Measurements from ENCODE around the gene GBA3. TPM values are rescaled to one million over a fixed set of nuclear protein-coding genes. Genes with fewer than 3 reads are reported as not detected.

GBA3 gene
- total RNA-seq, 1 experiment from 2014 or later = not detected

DNA sequence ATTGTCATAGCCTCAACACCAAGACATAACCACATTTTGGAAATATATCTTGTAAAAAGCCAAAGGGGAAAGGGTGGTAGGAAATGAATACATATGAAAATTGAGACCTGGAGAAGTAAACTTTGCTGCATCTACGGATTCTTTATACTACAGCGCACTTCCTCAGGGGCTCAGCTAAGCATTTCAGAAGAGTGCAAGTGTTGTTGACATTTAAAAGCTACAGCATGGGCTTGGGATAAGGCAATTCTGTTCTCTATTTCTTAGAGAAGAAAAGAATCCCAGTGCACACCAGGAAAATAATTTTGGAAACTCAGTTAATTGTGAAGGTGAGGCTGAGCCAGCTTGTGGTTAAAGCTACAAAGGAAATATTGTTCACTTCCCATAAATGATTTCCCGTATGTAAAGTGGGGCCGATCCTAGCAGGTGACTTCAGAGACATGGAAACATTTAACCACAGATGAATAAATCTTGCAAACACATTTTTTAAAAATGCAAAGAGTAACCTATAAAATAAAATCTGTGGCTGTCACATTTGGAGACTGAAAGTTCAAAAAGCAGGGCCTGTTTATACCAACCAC, 12.6 kb upstream of the GBA3 start:
- no peak overlapping the region for H3K4me3 ChIP-seq
- H3K36me3 ChIP-seq = no peaks in the 10 kb centered on the region
- H3K9me3 ChIP-seq = no peaks in the 10 kb centered on the region
- no peaks in the 10 kb centered on the region for H3K27me3 ChIP-seq
- no peak for DNase-seq

DNA sequence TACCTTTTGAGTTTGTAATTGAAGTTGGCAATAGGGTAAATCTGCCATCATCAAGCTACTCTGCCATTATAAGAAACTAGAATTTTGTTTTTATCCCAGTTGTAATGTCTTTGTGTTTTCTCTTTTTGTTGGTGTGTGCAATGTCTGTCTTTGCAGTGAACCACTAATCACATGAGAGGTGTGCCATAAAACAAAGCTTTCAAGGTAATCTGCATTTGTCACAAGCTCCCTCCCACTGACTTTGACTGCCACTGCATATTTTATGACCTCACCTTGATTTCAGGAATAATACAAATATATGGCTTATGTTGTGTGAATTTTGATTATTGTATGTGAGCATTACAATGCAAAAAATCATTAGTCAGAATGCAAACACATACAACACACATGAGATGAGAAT, 9.0 kb upstream of the GBA3 start:
- Histone ChIP-seq H3K4me3 (no peak overlapping the region), H3K36me3 (no peaks in the 10 kb centered on the region), H3K9me3 (no peaks in the 10 kb centered on the region), H3K27me3 (no peaks in the 10 kb centered on the region)
- no peak for DNase-seq

DNA sequence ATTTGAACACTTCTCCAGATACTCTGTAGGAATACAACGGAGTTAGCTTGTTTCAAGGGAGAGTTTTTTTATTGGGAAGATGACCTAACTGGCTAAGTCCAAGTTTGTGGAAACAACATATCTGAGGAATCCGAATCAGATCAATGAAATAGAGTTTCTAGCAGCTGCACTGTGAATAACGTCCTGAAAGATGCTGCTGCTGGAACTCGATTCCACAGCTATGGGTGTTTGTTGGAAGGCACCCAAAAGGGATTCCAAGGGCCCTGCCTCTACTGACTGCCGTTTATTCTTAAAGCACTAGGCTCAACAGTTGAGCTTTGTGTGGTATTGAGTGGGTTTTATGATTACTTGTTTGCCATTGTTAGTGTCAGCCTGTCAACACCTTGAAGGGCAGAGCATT, 6.6 kb upstream of the GBA3 start:
- H3K27me3 ChIP-seq = no peaks in the 10 kb centered on the region
- no peaks in the 10 kb centered on the region for H3K9me3 ChIP-seq
- H3K4me3 ChIP-seq = no peak overlapping the region
- no peaks in the 10 kb centered on the region for H3K36me3 ChIP-seq
- no peak for DNase-seq

DNA sequence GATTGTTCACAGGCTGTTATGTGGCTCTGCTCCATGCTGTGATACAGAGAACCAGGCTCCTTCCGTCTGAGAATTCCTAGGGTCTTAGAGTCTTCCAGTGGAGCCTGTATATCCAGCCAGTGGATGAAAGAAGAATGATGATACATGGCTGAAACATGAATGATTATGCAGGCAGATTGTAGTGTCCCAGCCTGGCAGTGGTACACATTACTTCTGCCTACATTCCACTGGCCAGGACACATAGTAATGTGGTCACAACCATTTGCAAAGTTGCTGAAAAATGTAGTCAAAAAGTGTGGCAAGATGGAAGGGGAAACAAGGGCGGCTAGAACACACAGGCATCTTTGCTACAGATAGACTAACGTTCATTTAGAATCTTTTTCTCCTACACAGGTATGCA, 4.5 kb upstream of the GBA3 start:
- no peak for DNase-seq
- H3K9me3 ChIP-seq = no peaks in the 10 kb centered on the region
- H3K36me3 ChIP-seq = no peaks in the 10 kb centered on the region
- H3K27me3 ChIP-seq = no peaks in the 10 kb centered on the region
- no peak overlapping the region for H3K4me3 ChIP-seq

DNA sequence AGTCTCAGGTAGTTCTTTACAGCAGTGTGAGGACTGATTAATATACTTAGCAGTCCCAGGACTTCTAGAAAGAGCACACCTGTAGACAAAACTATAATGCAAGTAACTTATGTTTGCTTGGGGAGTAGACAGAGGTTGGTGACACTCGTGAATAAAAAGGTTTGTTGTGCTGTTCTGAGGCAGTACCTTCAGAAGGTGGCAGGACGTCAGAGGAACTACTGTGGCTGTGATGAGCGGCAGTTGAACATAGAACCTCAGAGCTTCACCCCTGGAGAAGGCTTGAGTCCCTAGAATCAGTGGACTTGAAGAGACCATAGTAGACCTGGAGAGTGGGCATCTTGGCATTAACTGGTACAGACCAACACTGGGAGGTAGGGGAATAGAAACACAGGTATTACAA, 3.3 kb upstream of the GBA3 start:
- H3K4me3 ChIP-seq = no peak overlapping the region
- no peaks in the 10 kb centered on the region for H3K36me3 ChIP-seq
- no peak for DNase-seq
- no peaks in the 10 kb centered on the region for H3K9me3 ChIP-seq
- no peaks in the 10 kb centered on the region for H3K27me3 ChIP-seq

DNA sequence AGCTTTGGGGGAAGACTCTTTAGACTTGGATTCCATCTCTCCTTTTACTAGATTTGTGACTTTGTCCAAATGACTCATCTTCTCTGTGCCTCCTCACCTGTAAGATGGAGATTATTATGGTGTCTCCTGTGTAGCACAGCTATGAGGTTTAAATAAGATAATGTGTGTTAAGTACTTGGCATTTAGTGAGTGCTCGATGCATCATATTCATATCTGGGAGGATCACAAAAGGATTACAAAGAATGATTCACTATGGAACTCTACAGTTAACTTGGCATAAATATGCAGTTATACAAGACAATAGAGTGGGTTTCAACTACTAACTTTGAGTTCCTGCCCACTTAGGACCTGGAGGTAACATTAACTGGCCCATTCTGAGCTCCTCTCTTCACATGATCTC, 2.3 kb downstream of the GBA3 start:
- Histone ChIP-seq H3K9me3 (no peaks in the 10 kb centered on the region), H3K36me3 (no peaks in the 10 kb centered on the region), H3K4me3 (no peak overlapping the region), H3K27me3 (no peaks in the 10 kb centered on the region)
- DNase-seq = no peak

DNA sequence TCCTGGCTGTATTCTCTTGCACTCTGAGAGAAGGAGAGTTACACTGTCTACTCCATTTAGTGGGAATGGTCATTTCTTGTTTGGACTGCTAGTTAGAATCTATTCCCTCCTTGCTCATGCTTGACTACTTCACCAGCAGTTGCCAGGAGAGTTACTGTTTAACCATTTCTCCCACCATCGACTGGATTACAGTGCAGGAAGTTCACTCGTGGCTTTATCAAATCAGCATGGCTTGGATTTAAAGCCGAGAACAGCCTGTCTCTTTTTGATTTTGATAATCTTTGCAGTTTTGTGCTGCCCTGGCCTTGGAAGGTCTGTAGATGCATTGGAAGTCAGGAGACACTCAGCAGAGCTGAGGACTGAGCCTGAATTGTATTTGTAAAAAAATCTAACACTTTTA, 3.2 kb downstream of the GBA3 start:
- Histone ChIP-seq H3K27me3 (no peaks in the 10 kb centered on the region), H3K4me3 (no peak overlapping the region), H3K36me3 (no peaks in the 10 kb centered on the region), H3K9me3 (no peaks in the 10 kb centered on the region)
- DNase-seq = no peak

DNA sequence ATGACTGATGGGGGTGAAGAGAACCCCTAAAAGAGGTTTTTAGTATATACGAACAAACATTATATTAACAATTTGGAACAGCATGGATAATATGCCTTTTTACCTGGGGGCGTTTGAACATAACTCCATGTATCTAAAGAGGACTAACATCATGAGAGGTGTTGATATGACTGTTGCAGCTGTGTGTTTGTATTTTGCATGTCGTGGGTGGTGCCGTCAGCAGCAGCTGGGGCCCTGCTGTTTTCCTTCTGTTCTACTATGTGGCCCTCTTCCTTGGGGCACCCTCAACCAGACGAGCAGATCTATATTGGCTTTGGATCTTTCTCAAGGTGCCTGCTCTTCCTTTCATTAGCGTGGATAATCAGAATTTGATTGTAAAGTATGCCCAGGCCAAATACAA, 11.2 kb downstream of the GBA3 start:
- H3K9me3 ChIP-seq = no peaks in the 10 kb centered on the region
- H3K36me3 ChIP-seq = no peaks in the 10 kb centered on the region
- H3K4me3 ChIP-seq = no peak overlapping the region
- DNase-seq = no peak
- H3K27me3 ChIP-seq = no peaks in the 10 kb centered on the region

DNA sequence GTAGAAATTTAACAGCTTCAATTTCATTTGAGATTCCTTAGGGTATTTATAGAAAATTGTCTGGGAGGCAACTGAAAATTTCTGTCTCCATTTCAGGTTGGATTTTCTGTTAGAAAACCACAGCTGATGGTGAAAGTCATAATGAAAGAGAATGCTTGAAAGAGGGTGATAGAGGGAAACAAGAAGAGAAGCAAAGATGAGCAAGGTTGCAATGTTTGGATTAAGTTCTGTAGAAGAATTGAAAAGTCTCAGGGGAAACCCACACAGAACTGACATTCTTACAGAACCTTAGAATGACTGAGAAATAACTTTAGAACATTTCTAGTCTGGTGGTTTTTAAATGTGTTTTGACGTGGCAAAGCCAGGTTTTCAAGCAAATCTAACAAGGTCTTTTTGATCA, 14.7 kb downstream of the GBA3 start:
- no peaks in the 10 kb centered on the region for H3K27me3 ChIP-seq

DNA sequence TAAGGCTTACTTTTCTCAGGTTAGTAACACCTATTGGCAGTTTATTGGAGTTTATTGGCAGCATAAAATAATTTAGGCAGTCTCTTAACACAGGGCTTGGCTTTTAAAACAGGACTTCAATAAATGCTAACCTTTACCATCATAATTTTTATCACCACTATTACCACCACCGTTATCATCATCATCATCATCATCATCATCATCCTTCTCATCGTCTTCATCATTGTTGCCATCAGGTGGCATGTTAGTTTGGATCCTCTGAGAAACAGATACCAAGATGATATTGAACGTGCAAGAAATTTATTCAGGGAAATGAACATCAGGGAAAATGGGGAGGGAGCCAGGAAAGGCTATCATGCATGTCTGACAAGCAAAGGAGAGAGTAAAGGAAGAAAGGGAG, 16.2 kb downstream of the GBA3 start:
- no peaks in the 10 kb centered on the region for H3K36me3 ChIP-seq
- H3K4me3 ChIP-seq = no peak overlapping the region
- DNase-seq = no peak
- no peaks in the 10 kb centered on the region for H3K9me3 ChIP-seq
- H3K27me3 ChIP-seq = no peaks in the 10 kb centered on the region

More for the DNA sequence above, 14.7 kb downstream of the GBA3 start:
- Histone ChIP-seq H3K4me3 (no peak overlapping the region), H3K9me3 (no peaks in the 10 kb centered on the region), H3K36me3 (no peaks in the 10 kb centered on the region)
- no peak for DNase-seq

DNA sequence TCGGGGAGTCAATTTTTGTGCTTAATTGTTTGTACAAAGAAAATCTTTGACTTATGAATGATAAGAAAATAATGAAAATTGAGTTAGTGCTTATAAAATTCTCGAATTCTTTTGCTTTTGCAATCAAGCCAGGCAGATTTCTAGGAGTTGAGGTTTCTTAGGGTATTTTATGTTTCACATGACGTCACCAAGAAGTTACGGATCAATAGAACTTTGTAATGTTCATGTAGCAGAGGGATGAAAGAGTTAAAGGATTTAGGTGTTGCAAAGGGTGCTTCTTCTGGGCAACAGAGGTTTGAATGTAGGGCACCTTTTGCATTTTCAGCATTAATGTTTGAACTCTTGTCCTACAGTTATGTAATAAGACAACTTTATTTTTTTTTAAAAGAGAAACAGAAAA, 19.4 kb downstream of the GBA3 start:
- Histone ChIP-seq H3K9me3 (no peaks in the 10 kb centered on the region), H3K4me3 (no peak overlapping the region), H3K36me3 (no peaks in the 10 kb centered on the region), H3K27me3 (no peaks in the 10 kb centered on the region)
- no peak for DNase-seq

DNA sequence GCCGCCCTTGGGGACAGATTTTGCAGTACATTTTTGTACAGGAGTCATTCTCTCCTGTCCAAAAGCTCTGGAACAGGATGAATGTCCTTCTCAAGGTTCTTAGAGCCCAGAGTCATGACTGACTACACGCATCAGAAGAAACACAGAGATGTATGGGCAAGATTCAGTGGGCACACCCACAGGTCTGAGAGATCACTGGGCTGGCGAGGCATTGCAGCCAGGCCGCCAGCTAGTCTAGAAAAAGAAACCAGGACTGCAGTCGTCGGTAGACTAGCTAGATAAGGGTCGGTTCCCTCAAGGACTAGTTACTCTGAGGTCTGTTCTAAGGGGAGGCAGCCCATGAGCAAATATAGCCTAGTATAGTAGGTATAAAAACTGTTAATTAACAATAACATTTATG, 19.8 kb downstream of the GBA3 start:
- H3K9me3 ChIP-seq = no peaks in the 10 kb centered on the region
- H3K27me3 ChIP-seq = no peaks in the 10 kb centered on the region
- H3K36me3 ChIP-seq = no peaks in the 10 kb centered on the region
- no peak for DNase-seq
- no peak overlapping the region for H3K4me3 ChIP-seq

DNA sequence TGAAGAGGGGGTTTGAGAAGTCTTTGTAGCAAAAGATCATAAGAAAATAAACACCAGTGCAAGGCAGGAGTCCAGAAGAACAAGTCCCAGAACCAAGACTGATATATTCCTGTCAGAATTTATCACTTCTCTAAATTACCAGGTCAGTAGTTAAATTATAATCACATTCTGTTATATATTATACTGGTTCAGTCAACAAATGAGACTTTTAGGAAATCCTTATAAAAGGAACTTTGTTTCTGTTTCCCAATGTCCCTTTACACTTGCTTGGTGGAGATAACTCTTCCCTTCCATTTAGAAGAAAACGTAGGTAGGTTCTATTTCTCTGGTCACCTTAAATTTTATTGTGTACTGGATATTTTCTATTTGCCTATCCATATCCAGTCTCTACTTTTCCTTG, 21.1 kb downstream of the GBA3 start:
- H3K9me3 ChIP-seq = no peaks in the 10 kb centered on the region
- no peaks in the 10 kb centered on the region for H3K27me3 ChIP-seq
- H3K4me3 ChIP-seq = no peak overlapping the region
- no peaks in the 10 kb centered on the region for H3K36me3 ChIP-seq
- DNase-seq = no peak

DNA sequence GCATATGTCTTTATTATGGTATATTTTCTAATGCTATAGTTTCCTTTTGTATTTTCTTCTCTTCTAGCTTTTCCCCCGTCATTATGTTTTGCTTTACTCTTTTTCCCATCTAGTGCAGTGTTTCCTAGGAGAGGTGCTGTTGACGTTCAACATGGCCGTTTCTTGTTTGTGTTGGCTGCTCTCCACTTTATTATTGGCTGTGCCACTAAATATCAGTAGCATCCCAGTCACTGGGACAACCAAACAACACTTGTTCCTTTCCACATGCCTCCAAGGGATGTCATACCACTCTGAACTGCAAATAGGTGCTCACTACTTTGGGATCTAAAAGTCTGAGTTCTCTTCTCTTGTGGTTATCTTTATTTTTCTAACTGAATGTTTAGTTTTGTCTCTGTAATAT, 26.5 kb downstream of the GBA3 start:
- no peaks in the 10 kb centered on the region for H3K27me3 ChIP-seq
- H3K9me3 ChIP-seq = no peaks in the 10 kb centered on the region
- no peak for DNase-seq
- no peaks in the 10 kb centered on the region for H3K36me3 ChIP-seq
- H3K4me3 ChIP-seq = no peak overlapping the region

DNA sequence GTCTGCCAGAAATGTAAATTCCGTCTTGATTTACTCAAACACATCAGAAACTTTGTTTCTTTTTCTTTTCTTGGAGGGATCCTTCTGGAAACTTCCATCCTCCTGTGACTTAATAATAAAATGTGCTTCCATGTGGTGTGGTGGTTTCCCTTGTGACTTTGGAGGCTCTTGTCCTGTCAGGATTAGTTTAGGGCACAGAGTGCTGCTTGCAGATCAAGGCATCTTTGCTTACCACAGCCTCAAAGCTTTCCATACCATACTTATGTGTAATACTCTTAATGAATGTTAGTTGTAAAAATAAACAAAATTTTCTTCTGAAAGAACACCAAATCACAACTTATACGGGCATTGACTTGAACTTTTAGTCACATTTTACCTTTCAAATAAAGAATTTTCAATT, 27.4 kb downstream of the GBA3 start:
- H3K4me3 ChIP-seq = no peak overlapping the region
- no peaks in the 10 kb centered on the region for H3K9me3 ChIP-seq
- no peak for DNase-seq
- no peaks in the 10 kb centered on the region for H3K27me3 ChIP-seq
- H3K36me3 ChIP-seq = no peaks in the 10 kb centered on the region

DNA sequence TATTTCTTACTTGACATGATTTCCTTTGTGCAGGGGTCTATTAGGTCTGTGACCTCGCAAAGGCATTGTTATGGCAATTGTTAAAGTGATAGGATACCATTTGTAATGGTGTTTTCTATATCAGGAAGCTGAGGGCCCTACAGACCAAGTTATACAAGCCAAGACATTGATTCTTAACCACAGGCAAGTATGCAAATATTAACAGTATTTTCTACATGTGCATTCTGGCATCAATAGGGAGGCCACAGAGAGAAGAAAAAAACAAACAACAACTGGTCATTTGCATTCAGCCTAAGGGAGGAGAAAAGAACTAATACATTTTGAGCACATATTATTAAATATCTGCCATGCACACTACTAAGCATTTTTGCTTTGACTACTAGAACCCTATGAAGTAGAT, 28.5 kb downstream of the GBA3 start:
- H3K27me3 ChIP-seq = no peaks in the 10 kb centered on the region
- no peaks in the 10 kb centered on the region for H3K36me3 ChIP-seq
- H3K4me3 ChIP-seq = no peak overlapping the region
- no peak for DNase-seq
- H3K9me3 ChIP-seq = no peaks in the 10 kb centered on the region

DNA sequence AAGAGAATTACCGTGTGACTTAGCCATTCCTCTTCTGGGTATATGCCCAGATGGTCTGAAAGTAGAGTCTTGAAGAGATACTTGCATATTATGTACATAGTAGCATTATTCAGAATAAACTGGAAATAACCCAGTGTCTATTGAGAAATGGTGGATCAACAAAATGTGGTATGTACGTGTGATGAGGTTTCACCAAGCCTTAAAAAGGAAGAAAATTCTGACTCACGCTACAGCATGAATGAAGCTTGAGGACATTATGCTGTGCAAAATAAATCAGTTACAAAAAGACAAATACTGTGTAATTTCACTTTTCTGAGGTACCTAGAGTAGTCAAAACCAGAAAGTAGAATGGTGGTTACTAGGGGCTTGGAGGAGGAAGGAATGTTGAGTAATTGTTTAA, 37.3 kb downstream of the GBA3 start:
- Histone ChIP-seq H3K36me3 (no peaks in the 10 kb centered on the region), H3K27me3 (no peaks in the 10 kb centered on the region), H3K4me3 (no peak overlapping the region), H3K9me3 (no peaks in the 10 kb centered on the region)
- no peak for DNase-seq

DNA sequence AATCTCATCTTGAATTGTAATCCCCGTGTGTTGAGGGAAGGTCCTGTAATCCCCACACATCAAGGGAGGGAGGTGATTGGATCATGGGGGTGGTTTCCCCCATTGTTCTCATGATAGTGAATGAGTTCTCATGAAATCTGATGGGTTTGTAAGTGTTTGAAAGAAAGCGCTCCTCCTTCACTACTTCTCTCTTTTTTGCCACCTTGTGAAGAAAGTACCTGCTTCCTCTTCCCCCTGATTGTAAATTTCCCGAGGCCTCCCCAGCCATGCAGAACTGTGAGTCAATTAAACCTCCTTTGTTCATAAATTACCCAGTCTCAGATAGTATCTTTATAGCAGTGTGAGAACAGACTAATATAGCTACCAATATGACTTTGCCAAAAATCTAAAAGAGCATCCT, 41.1 kb downstream of the GBA3 start:
- H3K9me3 ChIP-seq = no peaks in the 10 kb centered on the region
- DNase-seq = no peak
- H3K27me3 ChIP-seq = no peaks in the 10 kb centered on the region
- no peaks in the 10 kb centered on the region for H3K36me3 ChIP-seq
- no peak overlapping the region for H3K4me3 ChIP-seq

DNA sequence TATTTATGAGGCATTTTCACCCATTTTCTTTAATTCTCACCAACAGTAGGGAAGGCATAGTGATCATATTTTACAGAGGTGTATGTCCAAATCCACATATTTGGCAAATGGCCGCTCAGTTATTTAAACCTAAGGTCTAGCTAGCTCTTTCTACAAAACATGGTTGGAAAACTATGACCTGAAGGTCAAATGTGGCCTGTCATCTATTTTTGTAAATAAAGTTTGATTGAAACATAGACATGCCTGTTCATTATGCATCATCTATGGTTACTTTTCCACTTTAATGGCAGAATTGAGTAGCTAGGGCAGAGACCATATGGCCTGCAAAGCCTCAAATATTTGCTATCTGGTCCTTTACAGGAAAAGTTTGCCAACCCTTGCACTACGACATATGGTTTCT, 44.2 kb downstream of the GBA3 start:
- Histone ChIP-seq H3K27me3 (no peaks in the 10 kb centered on the region), H3K4me3 (no peak overlapping the region), H3K9me3 (no peaks in the 10 kb centered on the region), H3K36me3 (no peaks in the 10 kb centered on the region)
- no peak for DNase-seq
